GM21786 (cell line): ENCODE results near the gene ATP10A.

Experiments
- ATAC-seq: cut with Tn5 transposase; IDR thresholded peaks from one replicate; pipeline ENCODE4 v1.9.1; 2021; ENCODE audit not compliant: unreplicated experiment

Gene ATP10A

GRCh38 chr15:25863111-25863967 lies at the start of gene ATP10A:
TSS of gene ATP10A (minus strand) at chr15:25863327. CDS start at chr15:25863096, 231 bp downstream.
- no peak for ATAC-seq

GRCh38 chr15:25912035-25912434 lies 48.9 kb upstream of the ATP10A start:
- ATAC-seq, result no peak

- ATAC-seq, result no peak
Observed at GRCh38 chr15:25910832-25911231, 47.7 kb upstream of the ATP10A start.

- no peak for ATAC-seq
Observed at GRCh38 chr15:25909806-25910205, 46.7 kb upstream of the ATP10A start.

- ATAC-seq, result no peak
Observed at GRCh38 chr15:25909325-25909724, 46.2 kb upstream of the ATP10A start.

- no peak for ATAC-seq
Observed at GRCh38 chr15:25905140-25905539, 42.0 kb upstream of the ATP10A start.

- no peak for ATAC-seq
Observed at GRCh38 chr15:25903024-25903581, 40.0 kb upstream of the ATP10A start.

GRCh38 chr15:25901811-25902605 lies 38.9 kb upstream of the ATP10A start:
- ATAC-seq, result no peak

- no peak for ATAC-seq
Observed at GRCh38 chr15:25900901-25901300, 37.8 kb upstream of the ATP10A start.

- ATAC-seq, result no peak
Observed at GRCh38 chr15:25900431-25900830, 37.3 kb upstream of the ATP10A start.

- no peak for ATAC-seq
Observed at GRCh38 chr15:25899870-25900269, 36.7 kb upstream of the ATP10A start.

- no peak for ATAC-seq
Observed at GRCh38 chr15:25897658-25898057, 34.5 kb upstream of the ATP10A start.

- ATAC-seq, result no peak
Observed at GRCh38 chr15:25894371-25894902, 31.3 kb upstream of the ATP10A start.

- no peak for ATAC-seq
Observed at GRCh38 chr15:25893596-25893995, 30.5 kb upstream of the ATP10A start.

GRCh38 chr15:25892126-25892525 lies 29.0 kb upstream of the ATP10A start:
- no peak for ATAC-seq

GRCh38 chr15:25891081-25891480 lies 28.0 kb upstream of the ATP10A start:
- no peak for ATAC-seq

GRCh38 chr15:25890529-25890928 lies 27.4 kb upstream of the ATP10A start:
- ATAC-seq, result no peak

- no peak for ATAC-seq
Observed at GRCh38 chr15:25887870-25888269, 24.7 kb upstream of the ATP10A start.

GRCh38 chr15:25886498-25887140 lies 23.5 kb upstream of the ATP10A start:
- ATAC-seq, result no peak

- ATAC-seq, result no peak
Observed at GRCh38 chr15:25884370-25884769, 21.2 kb upstream of the ATP10A start.
